Activated T-cell treated with anti-CD3 and anti-CD28 coated beads for 24 hours (primary cell): ENCODE data around the gene R3HDML.
"Not testable (repeated sequence)": the region's sequence is repeated elsewhere in the genome, so short reads cannot be mapped to it uniquely, and the experiment has no call there.

Experiments
- DNase-seq: peaks from one replicate; pipeline ENCODE4 v3.0.0-alpha.2; 2020; ENCODE audit warnings: low read depth

Gene R3HDML, protein sequence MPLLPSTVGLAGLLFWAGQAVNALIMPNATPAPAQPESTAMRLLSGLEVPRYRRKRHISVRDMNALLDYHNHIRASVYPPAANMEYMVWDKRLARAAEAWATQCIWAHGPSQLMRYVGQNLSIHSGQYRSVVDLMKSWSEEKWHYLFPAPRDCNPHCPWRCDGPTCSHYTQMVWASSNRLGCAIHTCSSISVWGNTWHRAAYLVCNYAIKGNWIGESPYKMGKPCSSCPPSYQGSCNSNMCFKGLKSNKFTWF

DNA sequence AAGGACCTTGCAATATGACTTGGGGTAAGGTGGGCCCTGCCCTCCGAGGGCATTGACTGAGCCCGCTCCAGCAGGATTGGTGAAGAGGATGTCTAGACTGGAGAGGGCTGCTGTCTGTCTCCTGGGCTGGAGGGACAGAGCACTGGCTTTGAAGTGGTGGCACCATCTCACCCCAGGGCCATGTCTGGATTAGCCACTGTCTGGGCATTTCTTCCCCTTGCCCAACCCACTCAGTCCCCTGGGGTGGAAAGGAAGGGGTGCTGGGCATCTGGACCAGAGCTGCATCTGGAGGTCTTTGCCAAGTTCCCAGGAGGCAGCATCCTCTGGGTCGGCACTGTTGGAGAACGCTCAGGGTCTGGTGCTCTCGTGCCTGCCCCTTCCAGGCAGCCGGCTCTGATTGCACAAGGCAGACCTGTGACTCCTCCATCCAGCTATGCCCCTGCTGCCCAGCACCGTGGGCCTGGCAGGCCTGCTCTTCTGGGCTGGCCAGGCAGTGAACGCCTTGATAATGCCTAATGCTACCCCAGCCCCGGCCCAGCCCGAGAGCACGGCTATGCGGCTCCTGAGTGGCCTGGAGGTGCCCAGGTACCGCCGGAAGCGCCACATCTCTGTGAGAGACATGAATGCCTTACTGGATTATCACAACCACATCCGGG is at the start of gene R3HDML:
TSS of gene R3HDML (plus strand) at position 319 of the 656 bp plus-strand sequence. CDS start at position 434, 115 bp downstream.
- DNase-seq, result no peak

DNA sequence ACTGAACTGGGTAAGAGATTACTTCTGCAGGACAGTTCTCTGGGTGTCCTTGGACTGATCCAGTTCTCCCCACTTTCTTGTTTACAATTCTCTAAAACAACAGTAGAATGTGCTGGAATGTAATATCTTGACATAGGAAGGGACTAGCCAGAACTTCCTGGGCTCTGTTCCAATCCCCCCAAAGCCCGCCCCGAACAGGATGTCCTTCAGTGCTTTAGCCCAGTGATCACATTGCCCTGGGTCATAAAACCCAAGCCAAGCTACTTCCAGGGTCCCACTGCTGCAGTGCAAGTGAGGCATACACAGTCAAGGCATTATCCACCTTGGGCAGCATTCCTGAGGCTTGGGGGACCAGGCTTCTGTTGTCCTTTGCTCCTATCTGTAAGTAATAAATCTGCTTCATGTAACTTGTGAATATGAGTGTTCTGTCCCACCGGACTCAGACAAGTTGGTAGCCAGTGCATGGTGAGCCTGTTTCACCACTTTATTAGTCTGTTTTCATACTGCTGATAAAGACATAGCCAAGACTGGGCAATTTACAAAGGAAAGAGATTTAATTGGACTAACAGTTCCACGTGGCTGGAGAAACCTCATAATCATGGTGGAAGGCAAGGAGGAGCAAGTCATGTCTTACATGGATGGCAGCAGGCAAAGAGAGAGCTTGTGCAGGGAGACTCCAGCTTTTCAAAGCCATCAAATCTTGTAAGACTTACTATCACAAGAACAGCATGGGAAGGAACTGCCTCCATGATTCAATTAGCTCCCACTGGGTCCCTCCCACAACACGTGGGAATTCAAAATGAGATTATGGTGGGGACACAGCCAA is 49.4 kb upstream of the R3HDML start:
- DNase-seq, result no peak

DNA sequence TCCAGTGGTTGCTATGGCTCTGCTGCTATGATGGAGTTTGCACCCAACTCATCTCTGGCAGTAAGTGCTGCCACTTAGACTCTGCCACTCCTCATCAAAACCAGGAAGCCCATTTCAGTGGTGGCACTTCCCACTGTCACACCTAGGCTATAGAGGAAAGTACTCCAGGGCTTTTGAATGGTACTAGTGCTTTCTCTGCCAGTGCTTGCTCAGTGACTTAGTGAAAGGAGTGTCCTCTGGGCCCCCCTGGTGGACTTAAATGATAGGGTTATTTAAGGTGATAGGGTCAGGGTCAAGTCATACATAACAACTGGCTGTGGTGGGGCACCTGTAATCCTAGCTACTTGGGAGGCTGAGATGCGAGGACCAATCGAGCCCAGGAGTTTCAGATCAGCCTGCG is 48.6 kb upstream of the R3HDML start:
- no peak for DNase-seq

DNA sequence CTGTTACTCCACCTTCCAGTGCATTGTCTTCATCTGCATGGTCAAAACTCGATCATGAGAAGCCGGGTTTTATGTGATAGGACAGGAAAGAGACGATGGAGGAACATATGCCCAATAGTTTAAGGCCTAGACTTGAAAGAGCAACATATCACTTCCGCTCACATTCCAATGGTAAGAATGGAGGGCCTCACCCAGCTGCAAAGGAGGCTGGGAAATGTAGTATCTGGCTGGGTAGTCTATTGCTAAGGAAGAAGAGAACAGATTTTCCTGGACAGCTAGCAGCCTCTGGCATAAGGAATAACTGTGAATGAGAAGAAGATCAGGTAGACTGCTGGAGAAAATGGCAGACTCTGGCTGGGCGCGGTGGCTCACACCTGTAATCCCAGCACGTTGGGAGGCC is 45.1 kb upstream of the R3HDML start:
- no peak for DNase-seq

DNA sequence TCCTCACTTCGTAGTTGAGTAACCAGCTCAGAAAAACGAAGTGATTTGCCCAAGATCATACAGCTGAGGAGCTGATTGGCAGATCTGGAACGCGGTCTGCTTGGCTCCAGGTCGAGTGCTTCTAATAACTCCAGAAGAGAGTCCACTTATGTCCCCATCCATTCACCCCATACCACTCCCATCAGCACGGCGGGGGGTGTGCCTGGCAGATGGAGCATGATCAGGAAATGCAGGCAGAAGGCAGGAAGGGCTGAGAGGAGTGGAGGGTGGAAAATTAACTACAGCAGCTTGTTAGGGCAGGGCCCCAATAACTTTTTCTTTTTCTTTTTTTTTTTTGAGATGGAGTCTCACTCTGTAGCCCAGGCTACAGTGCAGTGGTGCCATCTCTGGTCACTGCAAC is 40.8 kb upstream of the R3HDML start:
- DNase-seq, result no peak

DNA sequence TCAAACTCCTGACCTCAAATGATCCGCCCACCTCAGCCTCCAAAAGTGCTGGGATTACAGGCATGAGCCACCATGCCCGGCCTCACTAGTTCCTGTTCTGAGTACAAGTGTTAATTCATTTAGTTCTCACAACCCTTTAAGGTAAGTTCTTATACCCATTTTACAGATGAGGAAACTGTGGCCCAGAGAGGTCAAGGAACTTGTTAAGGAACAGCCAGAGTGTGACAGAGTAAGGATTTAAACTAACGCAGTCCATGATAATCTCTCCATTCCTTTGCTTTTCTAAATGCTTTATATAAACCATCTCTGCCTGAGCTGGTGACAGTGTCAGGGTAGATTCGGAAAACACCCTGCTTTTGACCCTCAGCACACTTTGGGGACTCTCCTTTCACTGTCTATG is 39.1 kb upstream of the R3HDML start:
- no peak for DNase-seq

DNA sequence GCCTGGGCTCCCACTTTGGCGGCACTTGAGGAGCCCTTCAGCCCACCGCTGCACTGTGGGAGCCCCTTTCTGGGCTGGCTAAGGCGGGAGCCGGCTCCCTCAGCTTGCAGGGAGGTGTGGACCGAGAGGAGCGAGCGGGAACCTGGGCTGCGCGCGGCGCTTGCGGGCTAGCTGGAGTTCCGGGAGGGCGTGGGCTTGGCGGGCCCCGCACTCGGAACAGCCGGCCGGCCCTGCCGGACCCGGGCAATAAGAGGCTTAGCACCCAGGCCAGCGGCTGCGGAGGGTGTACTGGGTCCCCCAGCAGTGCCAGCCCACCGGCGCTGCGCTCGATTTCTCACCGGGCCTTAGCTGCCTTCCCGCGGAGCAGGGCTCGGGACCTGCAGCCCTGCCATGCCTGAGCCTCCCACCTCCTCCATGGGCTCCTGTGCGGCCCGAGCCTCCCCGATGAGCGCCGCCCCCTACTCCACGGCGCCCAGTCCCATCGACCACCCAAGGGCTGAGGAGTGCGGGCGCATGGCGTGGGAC is 37.8 kb upstream of the R3HDML start:
- DNase-seq, result not testable (repeated sequence)

DNA sequence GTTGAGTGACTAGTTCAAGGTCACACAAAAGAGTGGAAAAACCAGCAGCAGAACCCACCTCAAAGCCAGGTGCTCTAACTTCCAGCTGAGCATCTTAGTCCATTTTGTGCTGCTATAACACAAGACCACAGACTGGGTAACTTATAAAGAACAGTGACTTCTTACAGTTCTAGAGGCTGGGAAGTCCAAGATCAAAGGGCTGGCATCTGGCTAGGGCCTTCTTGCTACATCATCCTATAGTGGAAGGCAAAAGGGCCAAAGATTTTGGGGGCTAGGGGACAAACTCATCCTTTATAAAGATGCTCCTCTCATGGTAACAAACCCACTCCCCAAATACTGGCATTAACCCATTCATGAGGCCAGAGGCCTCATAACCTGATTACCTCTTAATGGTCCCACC is 35.6 kb upstream of the R3HDML start:
- DNase-seq, result no peak

DNA sequence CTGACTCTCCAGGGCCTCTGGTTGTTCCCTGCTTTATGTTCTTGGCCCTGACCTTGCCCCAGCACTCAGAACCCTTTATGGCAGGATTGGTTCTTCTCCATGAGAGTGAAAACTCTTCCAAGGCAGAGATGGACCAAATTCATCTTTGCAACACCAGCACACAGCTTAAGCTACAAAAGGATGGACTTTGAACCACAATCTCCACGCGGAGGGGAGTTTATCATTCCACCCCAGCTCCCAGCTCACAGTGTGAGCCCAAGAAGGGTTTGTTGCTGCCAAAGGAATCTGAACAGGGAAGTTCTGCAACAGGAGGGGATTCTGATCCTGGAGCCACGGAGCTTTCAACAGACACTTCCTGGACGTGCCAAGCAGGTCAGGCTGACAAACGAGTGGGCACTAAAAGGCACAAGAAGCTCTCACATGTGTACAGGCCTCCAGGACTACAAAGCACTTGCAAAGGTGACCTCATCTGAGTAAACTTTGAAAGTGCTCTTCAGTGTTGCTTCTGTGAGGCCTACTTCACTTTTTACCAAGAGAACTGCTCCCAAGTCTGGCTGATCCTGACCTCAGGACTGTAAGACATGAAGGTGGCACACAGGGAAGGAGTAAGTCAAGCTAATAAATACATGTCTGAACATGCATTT is 34.7 kb upstream of the R3HDML start:
- DNase-seq, result no peak

DNA sequence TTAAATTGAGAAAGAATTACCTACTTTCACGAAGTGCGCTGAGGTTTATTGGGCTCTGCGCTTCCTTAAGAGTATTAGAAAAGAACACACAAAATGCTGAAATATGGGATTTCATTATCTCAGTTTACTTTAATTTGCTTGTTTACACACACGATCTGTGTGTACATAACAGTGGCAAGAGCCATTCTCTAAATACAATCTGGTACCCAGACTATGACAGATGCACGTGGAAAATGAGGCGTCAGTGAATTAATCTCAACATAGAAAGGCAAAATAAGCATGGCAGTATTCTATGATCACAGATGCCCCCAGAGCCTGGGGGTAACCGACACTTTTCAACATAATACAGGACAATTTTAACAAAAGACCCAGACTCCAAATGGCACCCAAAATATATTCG is 34.1 kb upstream of the R3HDML start:
- DNase-seq, result no peak

DNA sequence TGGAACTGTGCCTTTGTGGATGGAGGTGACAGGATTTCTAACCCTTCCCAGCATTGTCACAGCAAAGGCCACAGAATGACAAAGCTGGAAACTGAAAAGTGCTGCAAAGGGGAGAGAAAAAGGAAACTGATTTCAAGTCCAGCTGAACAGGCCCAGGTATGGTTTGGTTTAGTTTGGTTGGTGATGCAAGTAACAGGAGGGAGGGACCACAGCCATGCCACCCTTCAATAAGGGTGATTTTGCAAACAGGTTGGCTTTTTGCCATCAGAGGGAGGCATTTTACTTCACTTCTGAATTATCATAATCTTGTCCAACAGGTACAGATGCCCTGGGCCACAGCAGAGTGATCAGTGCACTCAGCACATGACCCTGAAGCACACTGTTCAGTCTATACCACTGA is 32.5 kb upstream of the R3HDML start:
- DNase-seq, result no peak

DNA sequence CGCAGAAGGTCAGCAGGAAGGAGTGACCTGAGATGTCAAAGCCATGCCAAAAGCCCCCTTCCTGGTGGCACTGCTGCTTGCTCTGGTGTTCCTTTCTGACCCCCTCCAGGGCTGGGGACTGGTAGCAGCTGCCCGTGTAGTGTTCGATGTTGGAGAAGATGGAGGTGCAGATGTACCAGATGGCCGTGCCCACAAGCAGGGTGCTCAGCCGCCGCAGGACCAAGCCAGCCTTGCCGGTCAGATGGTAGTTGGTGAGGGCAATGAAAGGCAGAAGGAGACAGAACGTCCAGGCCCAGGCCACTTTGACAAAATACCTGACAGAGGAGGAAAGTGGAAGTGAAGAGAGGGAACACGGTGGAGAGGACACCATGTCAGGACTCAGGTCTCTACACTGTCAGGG is 29.9 kb upstream of the R3HDML start:
- no peak for DNase-seq

DNA sequence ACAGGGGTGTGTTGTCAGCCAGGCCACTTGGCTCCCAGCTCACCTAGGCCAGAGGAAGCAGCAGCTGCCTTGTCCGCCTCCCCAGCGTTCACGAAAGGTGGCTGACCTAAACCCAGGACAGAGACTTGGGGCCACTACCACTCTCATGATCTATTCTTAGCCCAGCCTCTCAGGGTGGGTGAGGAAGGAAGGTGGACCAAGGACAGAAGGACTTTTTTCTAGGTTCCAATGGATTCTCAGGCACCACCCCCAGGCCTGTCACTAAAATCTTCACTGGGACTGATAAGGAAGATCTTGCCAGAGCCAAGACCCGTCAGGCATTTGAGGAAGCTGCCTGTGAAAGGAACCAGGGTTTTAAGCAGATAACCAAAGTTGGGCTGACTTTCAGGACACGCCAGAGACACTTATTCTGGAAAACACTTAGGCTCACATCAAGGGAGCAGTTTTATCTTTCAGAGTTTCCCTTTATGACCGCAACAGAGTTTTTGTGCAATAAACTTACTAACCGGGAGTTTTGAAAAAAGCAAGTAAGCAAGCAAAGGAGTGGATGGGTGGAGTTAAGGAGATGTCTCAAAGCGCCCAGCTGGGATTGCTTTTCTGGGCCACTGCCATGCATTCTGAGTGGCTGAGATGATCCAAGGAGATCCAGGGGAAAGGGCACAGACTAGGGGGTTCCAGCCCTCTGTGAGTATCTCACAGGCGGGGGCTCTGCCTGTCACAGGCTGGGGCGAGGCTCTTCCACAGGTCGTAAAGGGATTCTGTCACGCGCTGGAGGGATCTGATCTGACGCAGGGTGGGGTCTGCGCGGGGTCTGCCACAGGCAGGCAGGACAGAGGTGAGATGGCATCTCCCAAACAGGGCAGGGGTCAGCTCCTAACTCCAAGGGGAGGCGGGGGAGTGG is 26.8 kb upstream of the R3HDML start:
- no peak for DNase-seq

DNA sequence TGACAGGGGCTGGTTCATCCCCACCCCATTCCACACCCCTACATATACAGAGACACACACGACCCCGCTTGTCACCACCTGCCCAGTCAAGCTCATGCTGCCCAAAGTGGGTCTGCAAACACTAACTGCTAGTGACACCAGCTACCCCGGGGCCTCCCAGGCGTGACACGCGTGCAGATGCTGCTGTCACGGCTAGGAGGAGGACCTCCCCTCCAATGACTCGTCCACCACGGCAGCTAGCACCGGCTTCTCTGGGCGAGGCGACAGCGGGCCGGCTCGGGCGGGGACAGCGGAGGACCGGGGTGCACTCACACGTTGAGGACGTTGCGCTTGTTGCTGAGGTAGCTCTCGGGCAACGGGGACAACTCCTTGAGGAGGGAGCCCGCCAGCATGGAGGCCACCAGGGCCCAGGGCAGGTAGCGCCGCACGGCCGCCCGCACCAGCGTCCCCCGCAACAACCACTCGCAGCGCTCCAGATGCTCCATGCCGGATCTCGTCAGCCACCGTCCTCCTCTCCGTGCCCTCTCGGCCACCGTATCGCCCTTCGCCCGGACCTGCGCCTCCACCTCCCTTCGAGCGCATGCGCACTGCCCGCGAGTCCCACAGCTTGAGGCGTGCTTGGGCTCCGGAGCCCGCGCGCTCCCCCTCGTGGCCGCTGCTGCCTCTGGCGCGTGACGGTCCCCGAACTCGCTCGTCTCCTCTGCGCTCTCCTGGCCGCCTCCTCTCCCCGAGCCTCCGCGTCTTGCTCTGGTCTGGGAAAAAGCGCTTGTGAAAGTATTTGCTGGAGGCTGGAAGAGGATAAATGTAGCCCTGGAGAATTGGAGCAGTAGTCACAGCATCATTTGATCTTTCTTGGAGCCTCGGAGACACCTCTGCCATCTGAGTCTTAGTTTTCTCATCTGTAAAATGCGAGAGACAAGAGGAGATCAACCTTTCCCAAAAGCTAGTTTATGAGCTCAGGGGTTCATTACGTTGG is 25.9 kb upstream of the R3HDML start, which contains the start of gene FITM2:
TSS of gene FITM2 (minus strand) at position 539 of the 976 bp plus-strand sequence. CDS start at position 485, 54 bp downstream.
- peak; percentile 97 for DNase-seq

DNA sequence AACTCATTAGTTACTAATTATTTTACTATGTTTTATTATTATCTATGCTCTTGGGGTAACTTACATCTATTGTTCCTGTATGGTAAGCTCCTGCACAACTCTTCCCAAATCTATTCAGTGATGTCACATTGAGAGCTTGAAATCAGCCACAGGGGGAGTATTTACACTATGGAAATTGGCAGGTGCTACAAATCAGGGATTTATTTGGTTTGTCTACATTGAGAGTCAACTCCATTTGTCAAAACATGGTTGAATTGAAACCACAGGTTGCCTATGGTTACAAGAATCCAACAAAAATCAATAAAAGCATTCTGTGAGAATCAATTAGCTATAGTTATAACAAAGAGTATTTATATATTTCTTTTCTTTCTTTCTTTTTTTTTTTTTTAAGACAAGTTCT is 22.0 kb upstream of the R3HDML start:
- DNase-seq, result no peak

DNA sequence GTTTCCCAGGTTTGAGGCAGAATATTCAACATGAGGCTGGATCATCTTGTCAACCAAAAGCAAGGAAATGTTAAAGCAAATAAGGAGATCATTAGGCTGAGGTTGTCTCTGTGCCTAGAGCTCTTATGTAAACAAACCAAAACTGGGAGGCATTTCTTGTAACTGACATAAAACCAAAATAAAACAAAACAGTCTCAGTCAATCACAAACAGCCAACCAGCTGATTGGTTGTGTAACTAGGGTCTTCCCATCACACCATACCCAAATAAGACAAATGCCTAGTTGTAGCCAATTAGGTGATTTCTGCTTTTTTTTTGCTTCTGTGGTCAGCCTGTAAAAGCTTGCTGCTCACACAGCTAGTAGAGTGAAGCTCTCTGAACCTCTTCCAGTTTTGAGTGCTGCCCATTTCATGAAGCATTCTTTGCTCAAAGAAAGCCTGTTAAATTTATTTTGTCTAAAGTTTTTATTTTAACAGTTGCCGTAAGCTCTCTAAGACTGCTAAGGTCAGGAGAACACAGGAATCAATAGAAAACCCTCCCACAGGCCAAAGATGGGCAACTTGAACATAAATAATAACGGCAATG is 16.9 kb upstream of the R3HDML start:
- DNase-seq, result no peak

DNA sequence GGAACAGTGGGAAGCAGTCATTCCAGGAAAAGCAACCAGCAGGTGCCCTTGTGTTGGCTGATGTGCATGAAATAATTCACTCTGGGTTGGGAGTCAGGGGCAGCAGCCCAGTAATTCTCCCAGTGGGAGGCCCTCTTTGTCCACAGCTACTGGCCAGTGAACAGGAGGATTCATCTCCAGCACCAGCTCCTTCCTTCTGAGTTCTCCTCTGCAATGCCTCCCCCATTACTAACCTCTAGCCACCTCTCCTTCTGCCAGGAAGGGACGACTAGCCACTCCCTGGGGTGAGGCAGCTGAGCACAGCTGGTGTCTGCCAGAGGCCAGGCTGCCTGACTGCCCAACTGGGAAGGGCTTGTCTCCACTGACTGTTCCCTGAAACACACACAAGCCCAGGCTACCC is 12.5 kb upstream of the R3HDML start:
- DNase-seq, result no peak

DNA sequence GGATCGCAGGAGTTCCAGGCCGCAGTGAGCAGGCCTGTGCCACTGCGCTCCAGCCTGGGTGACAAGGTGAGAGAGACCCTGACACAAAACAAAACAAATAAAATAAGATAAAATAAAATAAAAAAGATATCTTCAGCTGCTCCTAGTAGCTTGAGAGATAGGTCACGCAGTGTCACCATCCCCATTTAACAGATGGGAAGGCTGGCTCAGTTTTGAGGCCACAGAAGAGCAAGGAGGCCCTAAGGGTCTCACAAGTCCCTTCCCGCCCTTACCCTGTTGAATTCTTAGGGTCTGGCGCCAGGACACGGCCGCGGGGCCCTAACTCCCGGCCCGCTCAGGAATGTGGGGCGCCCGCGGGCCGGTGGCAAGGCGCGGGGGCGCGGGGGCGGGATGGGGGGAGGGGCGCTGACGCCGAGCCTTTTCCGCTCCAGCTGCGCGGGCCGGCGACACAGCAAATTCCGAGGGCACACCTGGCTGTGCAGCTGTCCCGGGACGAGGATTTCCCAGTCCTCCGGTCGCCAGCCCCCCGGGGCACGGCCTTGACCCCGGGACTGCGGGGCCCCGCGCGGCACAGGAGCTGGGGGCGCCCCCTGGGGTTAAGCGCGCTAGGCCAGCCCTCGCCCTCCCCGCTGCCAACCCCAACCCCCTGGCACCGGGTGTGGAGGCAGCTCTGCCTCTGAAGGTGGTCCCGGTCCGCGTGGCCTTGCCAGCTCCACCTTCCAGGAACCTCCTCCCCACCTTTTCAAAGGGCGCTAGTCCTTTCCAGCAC is 10.3 kb upstream of the R3HDML start:
- peak; percentile 7 for DNase-seq

DNA sequence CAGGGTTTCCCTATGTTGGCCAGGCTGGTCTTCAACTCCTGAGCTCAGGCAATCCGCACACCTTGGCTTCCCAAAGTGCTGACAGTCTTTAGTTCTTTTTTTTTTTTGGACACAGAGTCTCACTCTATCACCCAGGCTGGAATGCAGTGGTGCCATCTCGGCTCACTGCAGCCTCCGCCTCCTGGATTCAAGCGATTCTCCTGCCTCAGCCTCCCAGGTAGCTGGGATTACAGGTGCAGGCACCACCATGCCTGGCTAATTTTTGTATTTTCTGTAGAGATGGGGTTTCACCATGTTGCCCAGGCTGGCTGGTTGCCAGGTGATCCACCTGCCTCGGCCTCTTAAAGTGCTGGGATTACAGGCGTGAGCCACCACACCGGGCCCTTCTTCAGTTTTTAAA is 9.1 kb upstream of the R3HDML start:
- not testable (repeated sequence) for DNase-seq
